CD4-positive, alpha-beta T cell treated with Interleukin-17A for 4 hours (primary cell): Measurements from ENCODE around the gene PARD6G.
"Not testable (repeated sequence)": the region's sequence is repeated elsewhere in the genome, so short reads cannot be mapped to it uniquely, and the experiment has no call there.

Source experiments
- DNase-seq: peaks from one replicate; pipeline ENCODE4 v3.0.0-alpha.2; 2020; ENCODE audit warnings: mixed read lengths

The PARD6G gene

GRCh38 chr18:80170395-80171053 is 76.8 kb downstream of the PARD6G start:
- no peak for DNase-seq

- no peak for DNase-seq
Observed at GRCh38 chr18:80169607-80170006, 77.7 kb downstream of the PARD6G start.

GRCh38 chr18:80168982-80169381 is 78.3 kb downstream of the PARD6G start:
- no peak for DNase-seq

GRCh38 chr18:80168346-80168745 is 79.0 kb downstream of the PARD6G start:
- no peak for DNase-seq

GRCh38 chr18:80167931-80168330 is 79.4 kb downstream of the PARD6G start:
- peak; percentile 5 for DNase-seq

GRCh38 chr18:80167331-80167730 is 80.0 kb downstream of the PARD6G start:
- no peak for DNase-seq

GRCh38 chr18:80166725-80167124 is 80.6 kb downstream of the PARD6G start:
- no peak for DNase-seq

- no peak for DNase-seq
Observed at GRCh38 chr18:80166240-80166639, 81.1 kb downstream of the PARD6G start.

GRCh38 chr18:80164727-80165355 is 82.5 kb downstream of the PARD6G start:
- DNase-seq: not testable (repeated sequence)

- DNase-seq: no peak
Observed at GRCh38 chr18:80163183-80163582, 84.1 kb downstream of the PARD6G start.

- no peak for DNase-seq
Observed at GRCh38 chr18:80161781-80162417, 85.4 kb downstream of the PARD6G start.

- DNase-seq: peak; percentile 38
Observed at GRCh38 chr18:80159713-80160636, 87.3 kb downstream of the PARD6G start.

- no peak for DNase-seq
Observed at GRCh38 chr18:80158365-80158764, 88.9 kb downstream of the PARD6G start.

GRCh38 chr18:80157708-80158343 is 89.5 kb downstream of the PARD6G start:
- DNase-seq: peak; percentile 73

GRCh38 chr18:80154293-80154692 is 93.0 kb downstream of the PARD6G start:
- peak; percentile 23 for DNase-seq

GRCh38 chr18:80149667-80150066 is 97.6 kb downstream of the PARD6G start:
- DNase-seq: no peak

- DNase-seq: no peak
Observed at GRCh38 chr18:80148326-80149199, 98.8 kb downstream of the PARD6G start.

- DNase-seq: peak; percentile 71
Observed at GRCh38 chr18:80147418-80148325, 99.6 kb downstream of the PARD6G start.

- no peak for DNase-seq
Observed at GRCh38 chr18:80147037-80147417, 100.3 kb downstream of the PARD6G start.

- DNase-seq: no peak
Observed at GRCh38 chr18:80145196-80145804, 102.0 kb downstream of the PARD6G start.
